ENCODE measurements around the gene TEAD2.

GRCh38 chr19:49324801-49325576 is 37.2 kb downstream of the TEAD2 start, which contains the start of gene SLC6A16:
- TF ChIP-seq POLR2A (IDR thresholded peaks at IDR 0.05) = no peak
- TF ChIP-seq CTCF (IDR thresholded peaks at IDR 0.05) = no peak

Measured in body of pancreas (tissue), 4 donors.